ENCODE data around the gene GHRL.

GHRL gene

GRCh38 chr3:10292505-10293419 is at the start of gene GHRL:
GHRL (minus strand) TSS chr3:10292947; CDS start chr3:10290180, 2,767 bp downstream.
- TF ChIP-seq CTCF (IDR thresholded peaks at IDR 0.05; ENCODE audit: control extremely low read depth, extremely low read depth, low read depth, missing control alignments): no peak
- peak; percentile 74 for DNase-seq (ENCODE audit: extremely low spot score)
- ChIA-PET CTCF (interaction anchor here (0.7 to 2.8 kb wide), 10 partner anchors 9 to 788 kb away, joined by 3 to 12 read pairs (median 4); partner anchors contain the start of genes CRELD1 and SEC13), POLR2A (interaction anchor here (1.0 to 1.1 kb wide), 2 partner anchors 13 to 177 kb away, joined by 3 read pairs; partner anchors contain the start of gene BRK1)

GRCh38 chr3:10341901-10342398 is 49.2 kb upstream of the GHRL start:
- TF ChIP-seq CTCF (IDR thresholded peaks at IDR 0.05; ENCODE audit: control extremely low read depth, extremely low read depth, low read depth, missing control alignments): no peak
- ChIA-PET CTCF (interaction anchor here (1.5 to 7.8 kb wide), 2 partner anchors 397 to 410 kb away, joined by 4 to 73 read pairs; no protein-coding TSS in a partner anchor), POLR2A (no interaction called here)
- DNase-seq (ENCODE audit: extremely low spot score): no peak

GRCh38 chr3:10340476-10340875 is 47.7 kb upstream of the GHRL start:
- POLR2A ChIA-PET: no interaction called here
- CTCF ChIA-PET: interaction anchor here (1.3 kb wide), 1 partner anchor 399 kb away, joined by 3 read pairs; no protein-coding TSS in a partner anchor

GRCh38 chr3:10340046-10340445 is 47.3 kb upstream of the GHRL start:
- TF ChIP-seq CTCF (IDR thresholded peaks at IDR 0.05; ENCODE audit: control extremely low read depth, extremely low read depth, low read depth, missing control alignments): no peak
- DNase-seq (ENCODE audit: extremely low spot score): no peak
- CTCF ChIA-PET: interaction anchor here (1.3 to 2.4 kb wide), 2 partner anchors 18 to 399 kb away, joined by 3 to 10 read pairs; partner anchors contain the start of gene SEC13
- POLR2A ChIA-PET: no interaction called here

More at GRCh38 chr3:10340476-10340875, 47.7 kb upstream of the GHRL start:
- TF ChIP-seq CTCF (IDR thresholded peaks at IDR 0.05; ENCODE audit: control extremely low read depth, extremely low read depth, low read depth, missing control alignments): no peak
- DNase-seq (ENCODE audit: extremely low spot score): no peak

- no peak for TF ChIP-seq CTCF (IDR thresholded peaks at IDR 0.05; ENCODE audit: control extremely low read depth, extremely low read depth, low read depth, missing control alignments)
- ChIA-PET POLR2A (no interaction called here), CTCF (interaction anchor here (1.3 to 2.4 kb wide), 2 partner anchors 18 to 400 kb away, joined by 3 to 10 read pairs; partner anchors contain the start of gene SEC13)
- DNase-seq (ENCODE audit: extremely low spot score): no peak
These were observed 46.7 kb upstream of the GHRL start for GRCh38 chr3:10339376-10339955.

All from GM10248 (cell line).